ENCODE results near the gene RAB4B. TPM values are rescaled to one million over a fixed set of nuclear protein-coding genes. Genes with fewer than 3 reads are reported as not detected.
"Not testable (repeated sequence)": the region's sequence is repeated elsewhere in the genome, so short reads cannot be mapped to it uniquely, and the experiment has no call there.

The RAB4B gene
- total RNA-seq, 1 experiment from 2014 or later = 34.2 TPM

DNA sequence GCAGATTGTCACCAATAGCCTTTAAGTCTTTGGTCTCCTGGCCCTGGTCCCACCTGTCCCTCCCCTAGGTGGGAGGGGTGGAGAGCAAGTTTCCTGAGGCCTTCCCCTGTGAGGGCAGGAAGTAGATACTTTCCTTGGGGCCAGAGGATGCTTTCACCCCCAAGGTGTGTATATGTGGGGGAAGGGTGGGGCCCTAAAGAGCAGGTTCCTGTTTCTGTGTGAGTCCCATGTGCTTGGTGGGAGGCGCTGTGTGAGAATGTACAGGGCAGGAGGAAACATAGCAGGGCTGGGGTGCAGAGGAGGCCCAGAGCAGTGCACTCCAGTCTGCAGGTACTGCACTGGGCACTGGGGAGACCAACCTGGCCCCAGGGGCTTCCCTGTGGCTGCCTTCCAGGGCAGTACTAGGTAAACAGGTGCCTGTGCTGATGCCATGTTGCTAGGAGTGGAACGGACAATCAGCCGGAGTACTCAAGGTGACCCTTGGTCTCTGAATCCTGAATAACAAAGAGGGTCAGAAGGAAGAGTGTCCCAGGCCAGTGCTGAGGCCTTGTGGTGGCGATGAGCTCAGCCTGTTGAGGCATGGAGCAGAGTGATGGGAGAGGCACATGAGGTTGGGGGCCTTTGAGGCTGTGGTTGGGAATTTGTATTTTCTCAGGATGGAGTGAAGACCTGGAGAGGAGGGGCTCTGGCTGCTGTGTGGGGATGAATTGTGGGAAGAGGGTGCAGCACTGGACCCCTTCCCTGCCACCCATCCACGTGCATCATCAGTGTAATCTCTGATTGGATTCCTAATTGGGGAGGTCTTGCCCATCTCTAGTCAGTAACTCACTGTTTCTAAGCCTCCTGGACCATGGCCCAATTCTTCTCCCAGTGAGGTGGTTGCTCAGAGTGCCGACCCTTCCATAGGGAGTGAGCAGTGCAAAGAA is 26.1 kb downstream of the RAB4B start:
- DNase-seq (ENCODE audit: low read depth) = no peak

- DNase-seq (ENCODE audit: low read depth) = no peak
Observed at GRCh38 chr19:40804783-40805242, 26.8 kb downstream of the RAB4B start.

GRCh38 chr19:40805258-40805868 is 27.3 kb downstream of the RAB4B start:
- no peak for DNase-seq (ENCODE audit: low read depth)

DNA sequence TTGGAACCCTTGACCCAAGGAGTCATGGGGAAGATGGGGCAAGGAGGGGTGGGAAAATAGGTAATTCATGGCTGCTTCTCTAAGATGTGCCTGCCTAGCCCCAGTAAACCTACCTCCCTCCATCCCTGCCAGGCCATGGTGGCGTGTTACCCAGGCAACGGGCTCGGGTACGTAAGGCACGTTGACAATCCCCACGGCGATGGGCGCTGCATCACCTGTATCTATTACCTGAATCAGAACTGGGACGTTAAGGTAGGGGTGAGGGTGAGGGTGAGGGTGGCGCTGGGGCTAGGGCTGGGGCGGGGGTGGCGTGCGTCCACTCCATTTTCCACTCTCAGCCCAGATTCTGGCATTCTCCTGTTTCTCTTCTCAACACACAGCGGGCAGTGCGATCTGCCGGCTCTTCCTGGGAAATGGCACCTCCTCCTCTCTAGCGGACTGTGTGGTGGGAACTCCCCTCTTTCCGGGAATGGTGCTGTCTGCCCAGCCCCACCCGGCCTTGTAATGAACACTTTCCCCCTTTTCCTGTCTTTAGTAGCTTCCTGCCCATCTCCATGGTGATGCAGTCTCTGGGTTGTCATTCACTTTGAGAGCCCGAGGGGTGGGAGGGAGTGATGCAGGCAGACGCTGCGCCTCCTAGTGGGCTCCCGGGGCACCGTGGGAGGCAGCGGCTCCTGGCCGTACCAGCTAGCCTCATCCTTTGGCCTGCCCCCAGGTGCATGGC is 28.5 kb downstream of the RAB4B start:
- no peak for DNase-seq (ENCODE audit: low read depth)

DNA sequence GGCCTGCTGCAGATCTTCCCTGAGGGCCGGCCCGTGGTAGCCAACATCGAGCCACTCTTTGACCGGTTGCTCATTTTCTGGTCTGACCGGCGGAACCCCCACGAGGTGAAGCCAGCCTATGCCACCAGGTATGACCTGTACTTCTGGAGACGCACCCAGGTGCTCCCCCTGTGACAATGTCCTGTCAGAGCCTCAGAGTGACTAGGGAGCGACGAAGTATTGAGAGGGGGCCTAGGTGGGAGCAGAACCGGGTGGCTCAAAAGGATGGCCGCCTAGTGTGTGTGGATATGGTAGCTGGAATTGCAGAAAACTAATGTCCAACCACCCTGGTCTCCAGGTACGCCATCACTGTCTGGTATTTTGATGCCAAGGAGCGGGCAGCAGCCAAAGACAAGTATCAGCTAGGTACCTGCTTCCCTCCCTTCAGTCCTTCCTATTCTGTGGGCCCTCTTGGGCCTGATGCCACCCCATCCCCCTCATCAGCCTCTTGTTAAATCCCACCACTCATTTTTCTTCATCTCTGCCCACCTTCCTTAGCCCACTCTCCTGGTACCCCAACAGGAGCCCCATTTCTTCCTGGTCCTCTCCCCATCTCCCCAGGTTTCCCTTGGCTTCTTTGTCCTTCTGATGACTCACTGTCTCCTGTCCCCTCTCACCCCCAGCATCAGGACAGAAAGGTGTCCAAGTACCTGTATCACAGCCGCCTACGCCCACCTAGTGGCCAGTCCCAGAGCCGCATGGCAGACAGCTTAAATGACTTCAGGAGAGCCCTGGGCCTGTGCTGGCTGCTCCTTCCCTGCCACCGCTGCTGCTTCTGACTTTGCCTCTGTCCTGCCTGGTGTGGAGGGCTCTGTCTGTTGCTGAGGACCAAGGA is 29.3 kb downstream of the RAB4B start:
- DNase-seq (ENCODE audit: low read depth) = peak; percentile 45

DNA sequence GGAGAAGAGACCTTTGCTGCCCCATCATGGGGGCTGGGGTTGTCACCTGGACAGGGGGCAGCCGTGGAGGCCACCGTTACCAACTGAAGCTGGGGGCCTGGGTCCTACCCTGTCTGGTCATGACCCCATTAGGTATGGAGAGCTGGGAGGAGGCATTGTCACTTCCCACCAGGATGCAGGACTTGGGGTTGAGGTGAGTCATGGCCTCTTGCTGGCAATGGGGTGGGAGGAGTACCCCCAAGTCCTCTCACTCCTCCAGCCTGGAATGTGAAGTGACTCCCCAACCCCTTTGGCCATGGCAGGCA is 29.9 kb downstream of the RAB4B start:
- DNase-seq (ENCODE audit: low read depth) = no peak

DNA sequence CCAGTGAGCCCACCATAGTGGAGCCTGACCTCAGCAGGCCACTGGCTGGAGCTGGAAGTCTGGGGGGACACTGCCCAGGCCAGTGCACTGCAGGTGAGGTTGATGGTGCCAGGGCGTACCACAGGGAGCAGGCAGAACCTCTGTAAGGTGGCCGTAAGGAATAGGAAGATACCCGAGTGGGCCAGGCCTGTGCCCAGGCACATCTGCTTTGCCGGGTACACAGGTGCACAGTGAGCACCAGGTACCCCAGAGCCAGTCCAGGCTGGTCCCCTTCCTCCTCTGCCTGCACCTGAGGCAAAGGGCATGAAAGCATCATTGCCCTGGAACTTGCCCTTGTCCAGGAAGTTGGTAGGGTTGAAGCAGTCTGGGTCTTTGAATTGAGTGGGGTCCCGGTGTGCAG is 30.4 kb downstream of the RAB4B start:
- DNase-seq (ENCODE audit: low read depth) = no peak

- DNase-seq (ENCODE audit: low read depth) = no peak
Observed at GRCh38 chr19:40809358-40810086, 31.5 kb downstream of the RAB4B start.

GRCh38 chr19:40810160-40810559 is 32.1 kb downstream of the RAB4B start:
- DNase-seq (ENCODE audit: low read depth) = no peak

- DNase-seq (ENCODE audit: low read depth) = not testable (repeated sequence)
Observed at GRCh38 chr19:40810649-40811408, 32.8 kb downstream of the RAB4B start.

DNA sequence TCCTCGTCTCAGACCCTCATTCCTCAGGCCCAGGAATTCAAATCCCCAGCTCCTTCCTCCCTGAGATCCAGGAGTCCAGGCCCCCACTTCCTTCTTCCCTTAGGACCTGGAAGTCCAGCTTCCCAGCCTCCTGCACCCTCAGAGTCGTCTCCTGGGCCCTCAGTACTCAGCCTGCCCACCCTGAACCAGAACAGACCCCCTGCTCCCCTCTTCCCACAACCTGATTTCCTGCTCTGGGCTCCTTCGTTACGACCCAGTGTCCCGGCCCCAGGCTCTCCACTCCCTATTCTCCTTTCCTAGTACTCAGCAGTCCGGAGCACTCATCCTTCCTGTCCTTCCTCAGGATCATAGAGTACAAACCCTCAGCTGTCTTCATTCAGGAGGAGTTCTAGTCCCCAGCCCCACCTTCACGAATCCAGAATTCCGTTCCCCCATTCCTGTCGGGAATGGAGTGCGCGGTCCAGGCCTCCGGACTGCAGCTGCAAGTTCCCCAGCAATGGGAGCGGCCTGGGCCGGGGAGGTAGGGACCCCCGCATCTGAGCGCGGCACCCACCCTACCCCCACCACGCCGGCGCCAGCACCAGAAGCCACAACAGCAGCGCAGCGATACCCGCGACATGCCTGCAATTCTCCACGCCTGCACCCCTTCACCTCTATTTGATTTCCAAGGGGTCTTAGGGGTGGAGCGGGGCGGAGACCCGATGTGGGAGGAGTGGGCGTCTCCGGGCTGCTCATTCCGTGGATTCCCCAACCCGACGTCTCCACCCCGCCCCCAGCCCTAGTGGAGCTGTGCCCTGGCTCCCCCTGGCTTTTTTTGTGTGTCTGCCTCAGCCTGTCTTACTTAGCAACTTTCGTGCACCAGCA is 33.7 kb downstream of the RAB4B start:
- DNase-seq (ENCODE audit: low read depth) = no peak

DNA sequence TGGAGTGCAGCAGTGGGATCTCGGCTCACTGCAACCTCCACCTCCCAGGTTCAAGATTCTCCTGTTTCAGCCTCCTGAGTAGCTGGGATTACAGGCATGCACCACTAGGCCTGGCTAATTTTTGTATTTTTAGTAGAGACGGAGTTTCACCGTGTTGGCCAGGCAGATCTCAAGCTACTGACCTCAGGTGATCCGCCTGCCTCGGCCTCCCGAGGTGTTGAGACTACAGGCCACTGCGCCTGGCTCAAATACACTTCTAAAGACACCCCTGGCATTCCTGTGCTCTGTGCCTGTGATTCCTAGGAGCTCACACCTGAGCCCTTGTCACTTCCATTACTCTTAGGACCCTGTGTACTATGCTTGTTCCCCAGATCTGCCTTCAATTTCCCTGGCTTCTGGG is 34.5 kb downstream of the RAB4B start:
- DNase-seq (ENCODE audit: low read depth) = not testable (repeated sequence)

GRCh38 chr19:40813182-40813581 is 35.1 kb downstream of the RAB4B start:
- no peak for DNase-seq (ENCODE audit: low read depth)

DNA sequence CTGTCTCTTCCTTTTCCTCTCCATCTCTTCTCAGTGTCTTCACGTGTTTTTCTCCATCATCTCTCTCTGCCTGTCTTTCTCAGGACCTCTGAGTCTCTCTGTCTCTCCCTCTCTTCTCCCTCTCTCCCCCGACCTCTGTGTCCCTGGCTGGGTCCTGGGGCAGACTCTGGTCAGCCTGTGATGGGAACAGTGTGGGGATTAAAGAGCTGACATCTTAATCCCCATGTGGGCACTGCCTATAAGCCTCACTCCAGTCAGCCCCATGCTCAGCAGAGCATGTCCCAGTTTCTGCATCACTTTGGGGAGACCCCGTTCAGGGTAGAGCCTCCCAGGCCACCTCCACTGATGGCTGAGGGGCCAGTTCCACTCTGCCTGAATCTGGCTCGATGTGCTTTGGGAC is 37.2 kb downstream of the RAB4B start:
- DNase-seq (ENCODE audit: low read depth) = no peak

GRCh38 chr19:40818480-40819399 is 40.7 kb downstream of the RAB4B start:
- DNase-seq (ENCODE audit: low read depth) = not testable (repeated sequence)

DNA sequence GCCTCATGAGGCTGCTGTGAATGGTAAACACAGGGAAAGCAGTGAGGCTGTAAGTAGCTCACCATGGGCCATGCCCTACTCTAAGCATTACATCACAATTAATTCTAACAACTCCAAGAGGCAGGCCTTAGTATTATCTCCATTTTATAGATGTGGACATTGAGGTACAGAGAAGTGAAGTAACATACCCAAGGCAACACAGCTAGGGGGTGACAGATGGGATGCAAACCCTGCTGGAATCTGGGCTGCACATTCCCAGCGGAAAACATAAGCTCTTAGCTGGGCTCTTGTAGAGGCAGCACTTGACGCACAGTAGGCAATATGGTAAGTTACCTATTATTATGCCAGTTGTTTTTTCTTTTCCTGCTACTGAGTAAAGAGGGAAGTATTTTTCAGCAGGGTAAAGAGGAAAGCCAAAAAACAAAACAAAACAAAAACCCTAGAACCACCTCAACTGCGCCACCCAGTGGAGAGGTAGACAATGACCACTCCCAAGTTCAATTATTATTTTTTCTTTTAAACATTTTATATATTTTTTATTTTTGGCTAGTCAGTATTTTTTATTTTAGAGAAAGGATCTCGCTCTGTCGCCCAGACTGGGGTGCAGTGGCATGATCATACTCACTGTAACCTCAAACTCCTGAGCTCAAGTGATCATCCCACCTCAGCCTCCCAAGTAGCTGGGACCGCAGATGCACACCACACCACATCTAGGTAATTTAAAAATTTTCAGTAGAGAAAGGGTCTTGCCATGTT is 41.6 kb downstream of the RAB4B start:
- DNase-seq (ENCODE audit: low read depth) = peak; percentile 35

- no peak for DNase-seq (ENCODE audit: low read depth)
Observed at GRCh38 chr19:40822161-40822560, 44.1 kb downstream of the RAB4B start.
